NOMO-1 treated with DMSO at 0.1 percent for 48 hours (cell line): Measurements from ENCODE around the gene UBN2.
"Not testable (repeated sequence)": the region's sequence is repeated elsewhere in the genome, so short reads cannot be mapped to it uniquely, and the experiment has no call there.

Experiments used
- DNase-seq: peaks from one replicate; lab custom pipeline; 2025; ENCODE audit not compliant: unreplicated experiment; lab: John Stamatoyannopoulos, UW

The UBN2 gene

GRCh38 chr7:139294241-139294640 is 63.2 kb downstream of the UBN2 start:
- no peak for DNase-seq

- DNase-seq: no peak
These were observed 64.0 kb downstream of the UBN2 start for GRCh38 chr7:139294951-139295575.

GRCh38 chr7:139297795-139298194 is 66.8 kb downstream of the UBN2 start:
- no peak for DNase-seq

GRCh38 chr7:139299296-139299695 is 68.3 kb downstream of the UBN2 start:
- DNase-seq: no peak

- no peak for DNase-seq
These were observed 69.4 kb downstream of the UBN2 start for GRCh38 chr7:139300390-139300789.

GRCh38 chr7:139304517-139304916 is 73.5 kb downstream of the UBN2 start:
- no peak for DNase-seq

- DNase-seq: no peak
These were observed 87.0 kb downstream of the UBN2 start for GRCh38 chr7:139317939-139318505.

- no peak for DNase-seq
These were observed 90.2 kb downstream of the UBN2 start for GRCh38 chr7:139321071-139321745.

GRCh38 chr7:139324709-139325108 is 93.7 kb downstream of the UBN2 start:
- DNase-seq: not testable (repeated sequence)

- DNase-seq: no peak
These were observed 97.3 kb downstream of the UBN2 start for GRCh38 chr7:139328375-139328774.

- no peak for DNase-seq
These were observed 98.1 kb downstream of the UBN2 start for GRCh38 chr7:139329119-139329518.

- DNase-seq: no peak
These were observed 99.4 kb downstream of the UBN2 start for GRCh38 chr7:139330333-139331030.

- DNase-seq: no peak
These were observed 101.8 kb downstream of the UBN2 start for GRCh38 chr7:139332697-139333359.

- not testable (repeated sequence) for DNase-seq
These were observed 102.4 kb downstream of the UBN2 start for GRCh38 chr7:139333443-139333842.

- no peak for DNase-seq
These were observed 103.5 kb downstream of the UBN2 start for GRCh38 chr7:139334399-139335150.

GRCh38 chr7:139339025-139339424 is 108.0 kb downstream of the UBN2 start:
- DNase-seq: no peak

GRCh38 chr7:139339698-139340036 is 108.6 kb downstream of the UBN2 start:
- no peak for DNase-seq

GRCh38 chr7:139340037-139340807 is 109.2 kb downstream of the UBN2 start:
- DNase-seq: peak; percentile 93

- DNase-seq: no peak
These were observed 109.7 kb downstream of the UBN2 start for GRCh38 chr7:139340808-139341057.

GRCh38 chr7:139341058-139341775 is 110.2 kb downstream of the UBN2 start, which contains the start of gene FMC1:
TSS of gene FMC1 (plus strand) at chr7:139341337. CDS start at chr7:139341385, 48 bp downstream.
- peak; percentile 72 for DNase-seq
